K562 (cell line): ENCODE measurements around the gene CENPU. TPM values are rescaled to one million over a fixed set of nuclear protein-coding genes. Genes with fewer than 3 reads are reported as not detected.

Experiments used
- ATAC-seq: fragments of 200-7000 bp; cut with Tn5 transposase; 3 replicates; pipeline ENCODE4 v1.9.1; 2020; ENCODE audit warnings: moderate library complexity
- BruUV-seq: library from RNA; stranded (reverse); fragments of 400-500 nt; replicated peaks from 2 replicates; lab custom pipeline; 2021; lab: Mats Ljungman, UMichigan
- CTCF ChIA-PET: fragments of 300-600 bp; formaldehyde crosslinking; extraction: SDS; loops from one replicate; lab custom pipeline; 2021; ENCODE audit warnings: low intra/inter-chr PET ratio; lab: Yijun Ruan, JAX
- POLR2A ChIA-PET: fragments of 300-600, 350-650 bp; sonication (Branson Sonifier 250); formaldehyde crosslinking; extraction: SDS; loops from one replicate; lab custom pipeline; 2021; ENCODE audit warnings: antibody characterized with exemption, inconsistent platforms; lab: Yijun Ruan, JAX
- DNase-seq, 4 experiments: peaks; one replicate each; pipeline versions ENCODE4 v3.0.0 to v3.0.0-alpha.2; 2011 to 2018; ENCODE audit warnings: low spot score in 3 of 4, mixed read lengths in 3 of 4; ENCODE audit errors: extremely low read depth in 1 of 4
- FAIRE-seq: peaks from 2 replicates; lab custom pipeline; 2011; peaks lifted over from hg19 to GRCh38; lab: Jason Lieb, UNC
- H2AFZ ChIP-seq: 2 replicates; pipeline ENCODE4 v1.6.0; 2011; ENCODE audit warnings: low read depth, low read length, control low read depth, inconsistent platforms
- H3K27ac ChIP-seq: fragments of 200-600 bp; 3 replicates; pipeline ENCODE4 v1.8.0; 2011; ENCODE audit warnings: low read depth, mild to moderate bottlenecking, control low read depth, inconsistent platforms, low read length, moderate library complexity, mixed read lengths; ENCODE audit errors: extremely low read depth
- H3K27me3 ChIP-seq, 2 experiments: fragments of 300-600 bp in 1 of 2; 2 replicates in 1 of 2; 3 replicates in 1 of 2; pipeline versions ENCODE4 v1.6.0 to v1.8.0; 2011; ENCODE audit warnings: inconsistent platforms in 2 of 2, low read length in 2 of 2, mild to moderate bottlenecking in 1 of 2, mixed read lengths in 1 of 2, moderate library complexity in 1 of 2; ENCODE audit not compliant: control insufficient read depth in 2 of 2, insufficient read depth in 2 of 2
- H3K36me3 ChIP-seq: fragments of 300-600 bp; 3 replicates; pipeline ENCODE4 v1.8.0; 2011; ENCODE audit warnings: mild to moderate bottlenecking, low read length, inconsistent platforms; ENCODE audit not compliant: control insufficient read depth, insufficient read depth
- H3K4me1 ChIP-seq, 2 experiments: fragments of 200-600 bp in 1 of 2; replicated peaks in 1 of 2; 2 replicates in 1 of 2; 3 replicates in 1 of 2; pipeline versions ENCODE4 v1.5.1 to v1.8.0; 2011; ENCODE audit warnings: inconsistent platforms in 2 of 2, low read length in 2 of 2, mild to moderate bottlenecking in 1 of 2, mixed read lengths in 1 of 2, moderate library complexity in 1 of 2; ENCODE audit not compliant: control insufficient read depth in 2 of 2, insufficient read depth in 2 of 2
- H3K4me2 ChIP-seq: 2 replicates; pipeline ENCODE4 v1.6.1; 2011; ENCODE audit warnings: low read length, control low read depth, inconsistent platforms, mixed read lengths; ENCODE audit not compliant: insufficient read depth
- H3K4me3 ChIP-seq: fragments of 200-600 bp; sonication (generic), shearing (Covaris generic); 2 replicates; pipeline ENCODE4 v1.5.1; 2016; ENCODE audit warnings: control low read depth, inconsistent platforms
- H3K79me2 ChIP-seq: fragments of 200-600 bp; 3 replicates; pipeline ENCODE4 v1.8.0; 2011; ENCODE audit warnings: low read length, inconsistent platforms; ENCODE audit not compliant: control insufficient read depth, insufficient read depth
- H3K9ac ChIP-seq, 2 experiments: 2 replicates each; pipeline versions ENCODE4 v1.6.0 to v1.6.1; 2011; ENCODE audit warnings: low read depth in 2 of 2, low read length in 2 of 2, control low read depth in 1 of 2, inconsistent platforms in 1 of 2, mild to moderate bottlenecking in 1 of 2, mixed read lengths in 1 of 2; ENCODE audit not compliant: insufficient read depth in 1 of 2
- H3K9me1 ChIP-seq: one replicate; pipeline ENCODE4 v1.6.0; 2011; ENCODE audit warnings: inconsistent platforms, mild to moderate bottlenecking, low read length, moderate library complexity; ENCODE audit not compliant: control insufficient read depth, insufficient read depth
- H3K9me3 ChIP-seq: replicated peaks from 2 replicates; pipeline ENCODE4 v1.5.1; 2011; ENCODE audit warnings: low read depth, low read length, inconsistent platforms; ENCODE audit not compliant: control insufficient read depth, insufficient read depth
- H4K20me1 ChIP-seq: replicated peaks from 2 replicates; pipeline ENCODE4 v1.6.1; 2011; ENCODE audit warnings: low read length, inconsistent platforms, mixed read lengths; ENCODE audit not compliant: control insufficient read depth, insufficient read depth
- CTCF ChIP-seq, 3 experiments: IDR thresholded peaks in 2 of 3; conservative IDR thresholded peaks in 1 of 3; 2 replicates each; pipeline ENCODE4 v1.5.1; 2011 to 2012; ENCODE audit warnings: low read length in 3 of 3, mild to moderate bottlenecking in 3 of 3, control low read depth in 2 of 3, improper control_type of control experiment in 1 of 3, inconsistent platforms in 1 of 3, low read depth in 1 of 3, mixed read lengths in 1 of 3, moderate library complexity in 1 of 3; ENCODE audit not compliant: insufficient read depth in 2 of 3
- ID3 ChIP-seq, 2 experiments: fragments of 250-450 bp in 1 of 2; fragments of 450-650 bp in 1 of 2; sonication (Bioruptor Pico) in 1 of 2; IDR thresholded peaks; 2 replicates each; pipeline versions ENCODE4 v1.6.1 to v1.8.0; 2016 to 2021; ENCODE audit warnings: mild to moderate bottlenecking in 2 of 2, moderate library complexity in 2 of 2, missing compliant biosample characterization in 1 of 2, missing genetic modification characterization in 1 of 2
- RAD21 ChIP-seq, 2 experiments: fragments of 250-450 bp in 1 of 2; fragments of 450-650 bp in 1 of 2; sonication (Bioruptor Pico) in 1 of 2; formaldehyde crosslinking in 1 of 2; IDR thresholded peaks in 1 of 2; conservative IDR thresholded peaks in 1 of 2; 2 replicates each; pipeline versions ENCODE4 v1.4.0 to v1.8.0; 2020 to 2022; ENCODE audit warnings: mild to moderate bottlenecking in 2 of 2, moderate library complexity in 1 of 2
- WGBS: fragments of 100-300 bp; shearing (Covaris generic); methylation state at CpG from one replicate; pipeline ENCODE4 v1.1.6; 2016; ENCODE audit warnings: low coverage, mixed read lengths; ENCODE audit not compliant: insufficient coverage; ENCODE audit errors: missing lambda C conversion rate; 5-methylcytosine and 5-hydroxymethylcytosine counted together
- in situ Hi-C: fragments of 300-500 bp; cut with MboI; formaldehyde crosslinking; loops from 4 replicates; pipeline ENCODE4 v1.15.0; 2018; ENCODE audit warnings: inconsistent platforms, mixed read lengths
- intact Hi-C: fragments of 100-400 bp; cut with micrococcal nuclease; formaldehyde crosslinking; loops from 2 replicates; pipeline ENCODE4 v1.14.2; 2022
- polyA plus RNA-seq, 8 experiments: library from polyadenylated mRNA; depleted of rRNA in 4 of 8; stranded (reverse) in 5 of 8; unstranded in 3 of 8; fragments of >200 nt; fragmentation: Nextera tagmentation in 2 of 8; fragmentation: Illumina TruSeq in 1 of 8; extraction: Ambion mirVana in 2 of 8; extraction: Trizol in 1 of 8; gene quantifications; 2 replicates each; pipeline versions ENCODE4 v1.2.1 to v1.2.3, GENCODE V29; 2011 to 2014; ENCODE audit warnings: inconsistent platforms in 1 of 8, missing spikeins in 1 of 8
- total RNA-seq, 7 experiments: library from RNA; depleted of rRNA in 6 of 7; stranded (reverse); fragments of >200 nt in 6 of 7; fragmentation: Illumina TruSeq in 2 of 7; extraction: Trizol in 2 of 7; gene quantifications; 2 replicates each; pipeline versions ENCODE4 v1.2.1 to v1.2.3, GENCODE V29; 2011 to 2021; ENCODE audit warnings: low replicate concordance in 1 of 7

CENPU gene
- total and polyA plus RNA-seq, 9 of the 15 experiments (the other 6 are each of a cell fraction or from before 2014, with no cell fraction given): 39.4 to 98.7 (median 84.3) TPM

GRCh38 chr4:184765473-184766340, 31.8 kb upstream of the CENPU start:
- no peaks in the 10 kb centered on the region; a peak in 1 of 5 replicates for H3K4me1 ChIP-seq
- DNase-seq (peak in 1 of 4 experiments; percentile 12), ATAC-seq (peak; percentile 74), FAIRE-seq (peak; percentile 42)
- H4K20me1 ChIP-seq: no peaks in the 10 kb centered on the region
- peaks cover 18% of the 10 kb centered on the region; the same call in 1 of the 3 replicates for H3K36me3 ChIP-seq
- ChIA-PET CTCF (no interaction called here), POLR2A (interaction anchor here (0.6 kb wide), 1 partner anchor 54 kb away, joined by 3 read pairs; no protein-coding TSS in a partner anchor)
- intact Hi-C loops (no loop called here), in situ Hi-C loops (no loop called here)
- no peak overlapping the region for H3K4me3 ChIP-seq
- no peak overlapping the region for H3K27ac ChIP-seq
- H3K9me3 ChIP-seq: no peaks in the 10 kb centered on the region
- H3K79me2 ChIP-seq: no peaks in the 10 kb centered on the region
- H3K4me2 ChIP-seq: no peak overlapping the region
- H3K27me3 ChIP-seq: no peaks in the 10 kb centered on the region
- TF ChIP-seq CTCF (IDR thresholded peaks at IDR 0.05 in 2 of 3, conservative IDR thresholded peaks at IDR 0.05 in 1 of 3; ENCODE audit: insufficient read depth in 2 of 3, low read depth in 1 of 3, low read length in 3 of 3) (peak; percentile 11 to 22 (median 12); a peak in 2 of 6 replicates), ID3 (CRISPR knock-in tag; IDR thresholded peaks at IDR 0.05) (no peak), ID3 (tag; IDR thresholded peaks at IDR 0.05) (no peak), RAD21 (CRISPR knock-in tag; conservative IDR thresholded peaks at IDR 0.05 in 1 of 2, IDR thresholded peaks at IDR 0.05 in 1 of 2) (peak in 1 of 2 experiments; percentile 26; a peak in 2 of 4 replicates)
- 0 out of 4 replicates have a peak overlapping the region, but pooled peaks of 1 of the 2 experiments have one; percentile 14 for H3K9ac ChIP-seq
- no TSS peak for BruUV-seq
- H3K9me1 ChIP-seq: no peaks in the 10 kb centered on the region
- 65% methylated on average over 18 of the region's 21 CpGs for WGBS
- no peak overlapping the region for H2AFZ ChIP-seq
